PC-3 (cell line): ENCODE results near the gene REC114.

Experiments used
- EZH2 ChIP-seq: fragments of 300-600 bp; sonication (generic); IDR thresholded peaks from one replicate; pipeline ENCODE4 v1.6.1; 2017; ENCODE audit warnings: antibody characterized with exemption, mild to moderate bottlenecking, low read length; ENCODE audit not compliant: unreplicated experiment
- EZH2phosphoT487 ChIP-seq: fragments of 300-600 bp; sonication (generic); IDR thresholded peaks from 2 replicates; pipeline ENCODE4 v1.6.1; 2018; ENCODE audit warnings: mild to moderate bottlenecking, antibody characterized with exemption, low read length, borderline replicate concordance
- TF ChIP-seq, protein P1 (sequence below): fragments of 300-600 bp; sonication (generic); conservative IDR thresholded peaks from 2 replicates; pipeline ENCODE4 v1.5.1; 2017; ENCODE audit warnings: antibody characterized with exemption, low read depth, mild to moderate bottlenecking, low read length

DNA sequence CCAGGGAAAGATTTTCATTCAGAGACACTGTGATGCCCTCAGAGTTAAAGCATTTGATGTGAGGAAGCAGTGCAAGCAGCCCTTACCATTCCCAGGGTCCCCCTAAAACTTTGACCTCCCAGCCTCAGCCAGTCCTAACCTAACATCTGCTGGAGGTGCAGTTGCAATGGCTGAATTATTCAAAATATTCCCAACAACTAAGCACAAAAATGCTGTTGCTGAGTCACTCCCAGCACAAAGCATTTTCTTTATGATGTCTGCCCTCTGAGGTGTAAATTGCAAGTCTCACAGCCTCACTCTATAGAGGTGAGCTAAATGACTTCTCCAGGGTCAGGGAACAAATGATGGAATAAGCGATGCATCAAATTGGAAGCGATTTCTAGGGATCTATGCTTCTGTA, 6.4 kb upstream of the REC114 start:
- TF ChIP-seq, protein P1, sequence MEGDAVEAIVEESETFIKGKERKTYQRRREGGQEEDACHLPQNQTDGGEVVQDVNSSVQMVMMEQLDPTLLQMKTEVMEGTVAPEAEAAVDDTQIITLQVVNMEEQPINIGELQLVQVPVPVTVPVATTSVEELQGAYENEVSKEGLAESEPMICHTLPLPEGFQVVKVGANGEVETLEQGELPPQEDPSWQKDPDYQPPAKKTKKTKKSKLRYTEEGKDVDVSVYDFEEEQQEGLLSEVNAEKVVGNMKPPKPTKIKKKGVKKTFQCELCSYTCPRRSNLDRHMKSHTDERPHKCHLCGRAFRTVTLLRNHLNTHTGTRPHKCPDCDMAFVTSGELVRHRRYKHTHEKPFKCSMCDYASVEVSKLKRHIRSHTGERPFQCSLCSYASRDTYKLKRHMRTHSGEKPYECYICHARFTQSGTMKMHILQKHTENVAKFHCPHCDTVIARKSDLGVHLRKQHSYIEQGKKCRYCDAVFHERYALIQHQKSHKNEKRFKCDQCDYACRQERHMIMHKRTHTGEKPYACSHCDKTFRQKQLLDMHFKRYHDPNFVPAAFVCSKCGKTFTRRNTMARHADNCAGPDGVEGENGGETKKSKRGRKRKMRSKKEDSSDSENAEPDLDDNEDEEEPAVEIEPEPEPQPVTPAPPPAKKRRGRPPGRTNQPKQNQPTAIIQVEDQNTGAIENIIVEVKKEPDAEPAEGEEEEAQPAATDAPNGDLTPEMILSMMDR, result no peak
- TF ChIP-seq EZH2 (no peak), EZH2phosphoT487 (no peak)
